GM12873 (cell line): ENCODE results near the gene SYT17.

Source experiments
- CTCF ChIP-seq: IDR thresholded peaks from 2 replicates; pipeline ENCODE4 v1.5.1; 2012; ENCODE audit warnings: low read depth, mild to moderate bottlenecking, moderate library complexity, low read length, control low read depth; ENCODE audit not compliant: insufficient read depth; ENCODE audit errors: missing control alignments

The SYT17 gene

DNA sequence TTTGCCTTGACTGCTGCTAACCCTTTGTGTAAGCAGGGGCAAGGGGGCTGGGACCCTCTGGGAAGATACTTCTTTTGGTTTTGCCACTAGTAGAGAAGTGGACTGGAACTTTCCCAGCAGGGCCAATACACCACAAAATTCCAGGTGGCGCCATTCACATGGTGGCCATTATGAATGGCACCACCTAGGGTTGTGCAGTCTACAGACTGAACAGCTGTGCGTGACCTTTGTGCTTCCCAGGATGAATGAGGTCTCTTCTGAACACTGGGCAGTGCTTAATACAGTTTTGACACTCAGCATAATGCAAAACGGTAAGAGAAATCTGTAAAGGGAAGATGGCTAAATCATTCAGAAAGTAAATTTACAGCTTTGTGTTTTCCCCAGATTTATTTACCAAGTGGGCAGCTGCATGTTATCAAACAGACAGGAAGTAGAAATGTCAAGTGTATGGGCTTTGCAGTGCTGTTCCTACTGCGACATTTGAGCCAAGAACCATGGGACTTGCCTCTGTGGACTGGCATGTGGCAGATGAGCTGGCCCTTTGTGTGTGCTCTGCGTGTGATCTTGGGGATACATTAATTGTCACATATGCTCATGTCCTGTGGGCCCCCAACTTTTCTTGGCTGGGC lies 9.2 kb downstream of the SYT17 start:
- no peak for TF ChIP-seq CTCF

- peak; percentile 77 for TF ChIP-seq CTCF
Observed at GRCh38 chr16:19179546-19180490, 11.8 kb downstream of the SYT17 start.

DNA sequence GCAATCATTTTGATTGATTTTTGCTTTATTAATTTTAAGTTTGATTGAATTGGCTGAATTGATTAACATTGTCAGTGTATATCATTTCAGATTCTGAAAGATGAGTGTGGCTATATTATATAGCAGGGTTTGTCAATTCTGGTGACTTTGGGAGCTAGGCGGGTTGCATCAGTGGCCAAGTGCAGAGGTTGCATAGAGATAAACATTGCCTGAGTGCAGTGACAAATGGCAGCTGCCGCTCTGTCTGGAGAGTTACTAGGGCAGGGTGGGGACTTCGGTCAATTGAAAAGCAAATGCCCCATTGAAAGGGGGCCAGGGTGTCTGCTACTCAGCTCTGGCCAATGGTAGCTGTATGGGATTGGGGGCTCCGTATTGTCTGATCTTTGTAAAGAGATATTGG lies 12.7 kb downstream of the SYT17 start:
- no peak for TF ChIP-seq CTCF

DNA sequence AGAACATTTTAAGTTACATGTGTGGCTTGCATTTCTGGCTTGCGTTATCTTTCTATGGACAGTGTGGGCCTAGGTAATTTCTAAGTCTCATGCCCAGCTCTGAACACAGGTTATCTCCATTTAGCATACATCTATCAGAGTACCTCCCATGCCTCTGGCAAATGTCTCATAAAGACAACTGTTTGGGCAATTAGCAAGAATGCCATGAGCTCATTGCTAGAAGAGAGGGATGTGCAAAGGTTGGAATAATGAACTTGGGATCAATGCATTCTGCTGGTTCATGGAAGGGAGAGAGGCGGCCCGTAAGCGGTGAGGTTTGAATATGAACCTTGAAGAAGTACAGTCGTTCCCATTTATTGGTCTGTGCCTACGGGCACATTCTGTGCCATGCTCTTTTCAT lies 14.4 kb downstream of the SYT17 start:
- TF ChIP-seq CTCF = no peak

- no peak for TF ChIP-seq CTCF
Observed at GRCh38 chr16:19183187-19183586, 15.1 kb downstream of the SYT17 start.

- no peak for TF ChIP-seq CTCF
Observed at GRCh38 chr16:19184823-19185509, 16.9 kb downstream of the SYT17 start.

- no peak for TF ChIP-seq CTCF
Observed at GRCh38 chr16:19185510-19185851, 17.4 kb downstream of the SYT17 start.
